Measurements from ENCODE around the gene LGR6.

LGR6 gene

DNA sequence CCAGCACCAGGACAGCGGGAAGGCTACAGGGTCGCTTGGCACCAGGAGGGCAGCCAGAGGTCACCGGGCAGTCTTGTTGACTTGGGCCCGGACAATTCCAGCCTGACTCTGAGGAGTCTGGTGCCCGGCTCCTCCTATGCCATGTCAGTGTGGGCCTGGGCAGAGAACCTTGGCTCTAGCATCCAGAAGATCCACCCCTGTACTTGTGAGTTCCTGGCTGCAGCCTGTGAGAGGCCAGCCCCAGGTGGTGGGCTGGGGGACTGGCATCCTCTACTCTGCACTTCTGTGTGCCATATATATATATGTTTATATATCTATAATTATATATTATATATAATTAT lies 21.6 kb upstream of the LGR6 start:
- no peak overlapping the region for H3K4me3 ChIP-seq (ENCODE audit: low read length)
- no peaks in the 10 kb centered on the region for H3K79me2 ChIP-seq (ENCODE audit: low read length)
- H3K27ac ChIP-seq (ENCODE audit: low read length) = no peak overlapping the region
- no peak for DNase-seq
- H3K27me3 ChIP-seq (replicated peaks; ENCODE audit: insufficient read depth, low read length) = no peaks in the 10 kb centered on the region
- no peaks in the 10 kb centered on the region for H3K9me2 ChIP-seq (replicated peaks; ENCODE audit: insufficient read depth, low read length)
- H4K20me1 ChIP-seq (ENCODE audit: insufficient read depth, low read length) = no peaks in the 10 kb centered on the region
- H3K4me1 ChIP-seq (ENCODE audit: low read length) = no peaks in the 10 kb centered on the region
- TF ChIP-seq EZH2 (optimal IDR thresholded peaks at IDR 0.05; ENCODE audit: low read depth, low read length) (no peak), EZH2phosphoT487 (IDR thresholded peaks at IDR 0.05; ENCODE audit: low read length) (no peak)
- TF ChIP-seq, protein P1, sequence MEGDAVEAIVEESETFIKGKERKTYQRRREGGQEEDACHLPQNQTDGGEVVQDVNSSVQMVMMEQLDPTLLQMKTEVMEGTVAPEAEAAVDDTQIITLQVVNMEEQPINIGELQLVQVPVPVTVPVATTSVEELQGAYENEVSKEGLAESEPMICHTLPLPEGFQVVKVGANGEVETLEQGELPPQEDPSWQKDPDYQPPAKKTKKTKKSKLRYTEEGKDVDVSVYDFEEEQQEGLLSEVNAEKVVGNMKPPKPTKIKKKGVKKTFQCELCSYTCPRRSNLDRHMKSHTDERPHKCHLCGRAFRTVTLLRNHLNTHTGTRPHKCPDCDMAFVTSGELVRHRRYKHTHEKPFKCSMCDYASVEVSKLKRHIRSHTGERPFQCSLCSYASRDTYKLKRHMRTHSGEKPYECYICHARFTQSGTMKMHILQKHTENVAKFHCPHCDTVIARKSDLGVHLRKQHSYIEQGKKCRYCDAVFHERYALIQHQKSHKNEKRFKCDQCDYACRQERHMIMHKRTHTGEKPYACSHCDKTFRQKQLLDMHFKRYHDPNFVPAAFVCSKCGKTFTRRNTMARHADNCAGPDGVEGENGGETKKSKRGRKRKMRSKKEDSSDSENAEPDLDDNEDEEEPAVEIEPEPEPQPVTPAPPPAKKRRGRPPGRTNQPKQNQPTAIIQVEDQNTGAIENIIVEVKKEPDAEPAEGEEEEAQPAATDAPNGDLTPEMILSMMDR (IDR thresholded peaks at IDR 0.05; ENCODE audit: low read length) = no peak
- H3K9me3 ChIP-seq (replicated peaks; ENCODE audit: insufficient read depth, low read length) = no peaks in the 10 kb centered on the region
- no peaks in the 10 kb centered on the region for H3K36me3 ChIP-seq (replicated peaks; ENCODE audit: insufficient read depth, low read length)
- H3K4me2 ChIP-seq (ENCODE audit: low read depth, low read length) = no peak overlapping the region
- H3F3A ChIP-seq (ENCODE audit: insufficient read depth, low read length) = no peaks in the 10 kb centered on the region
- no peak overlapping the region for H3K9ac ChIP-seq (ENCODE audit: low read length)
- H2AFZ ChIP-seq (ENCODE audit: low read length) = no peak overlapping the region

DNA sequence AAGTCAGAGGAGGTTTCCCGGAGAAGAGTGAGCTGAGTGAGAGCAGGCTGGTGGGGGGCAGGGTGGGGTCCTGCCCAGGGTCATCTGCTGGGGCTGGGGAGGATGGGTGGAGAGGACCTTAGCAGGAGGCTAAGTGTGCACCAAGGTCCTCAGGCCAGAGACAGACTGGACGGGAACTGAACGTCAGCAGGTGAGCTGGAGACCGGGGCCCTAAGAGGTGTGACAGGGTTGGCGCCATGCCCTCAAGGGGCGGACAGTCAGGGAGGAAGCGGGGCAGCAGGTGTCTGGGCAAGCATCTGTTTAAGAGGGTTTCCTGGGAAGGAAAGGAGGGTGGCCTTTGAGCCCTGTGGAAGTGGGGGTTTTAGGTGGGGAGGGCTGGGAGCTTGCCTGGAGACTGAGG lies 19.6 kb upstream of the LGR6 start:
- no peaks in the 10 kb centered on the region for H3F3A ChIP-seq (ENCODE audit: insufficient read depth, low read length)
- TF ChIP-seq EZH2 (optimal IDR thresholded peaks at IDR 0.05; ENCODE audit: low read depth, low read length) = no peak
- TF ChIP-seq, protein P1 (IDR thresholded peaks at IDR 0.05; ENCODE audit: low read length) = no peak
- TF ChIP-seq EZH2phosphoT487 (IDR thresholded peaks at IDR 0.05; ENCODE audit: low read length) = no peak
- no peak overlapping the region for H3K9ac ChIP-seq (ENCODE audit: low read length)
- H3K9me2 ChIP-seq (replicated peaks; ENCODE audit: insufficient read depth, low read length) = no peaks in the 10 kb centered on the region
- no peaks in the 10 kb centered on the region for H3K36me3 ChIP-seq (replicated peaks; ENCODE audit: insufficient read depth, low read length)
- H3K27me3 ChIP-seq (replicated peaks; ENCODE audit: insufficient read depth, low read length) = no peaks in the 10 kb centered on the region
- no peak for DNase-seq
- no peaks in the 10 kb centered on the region for H4K20me1 ChIP-seq (ENCODE audit: insufficient read depth, low read length)
- no peak overlapping the region for H2AFZ ChIP-seq (ENCODE audit: low read length)
- no peak overlapping the region for H3K4me3 ChIP-seq (ENCODE audit: low read length)
- H3K4me1 ChIP-seq (ENCODE audit: low read length) = no peaks in the 10 kb centered on the region
- H3K9me3 ChIP-seq (replicated peaks; ENCODE audit: insufficient read depth, low read length) = no peaks in the 10 kb centered on the region
- H3K79me2 ChIP-seq (ENCODE audit: low read length) = no peaks in the 10 kb centered on the region
- H3K27ac ChIP-seq (ENCODE audit: low read length) = no peak overlapping the region
- H3K4me2 ChIP-seq (ENCODE audit: low read depth, low read length) = no peak overlapping the region

DNA sequence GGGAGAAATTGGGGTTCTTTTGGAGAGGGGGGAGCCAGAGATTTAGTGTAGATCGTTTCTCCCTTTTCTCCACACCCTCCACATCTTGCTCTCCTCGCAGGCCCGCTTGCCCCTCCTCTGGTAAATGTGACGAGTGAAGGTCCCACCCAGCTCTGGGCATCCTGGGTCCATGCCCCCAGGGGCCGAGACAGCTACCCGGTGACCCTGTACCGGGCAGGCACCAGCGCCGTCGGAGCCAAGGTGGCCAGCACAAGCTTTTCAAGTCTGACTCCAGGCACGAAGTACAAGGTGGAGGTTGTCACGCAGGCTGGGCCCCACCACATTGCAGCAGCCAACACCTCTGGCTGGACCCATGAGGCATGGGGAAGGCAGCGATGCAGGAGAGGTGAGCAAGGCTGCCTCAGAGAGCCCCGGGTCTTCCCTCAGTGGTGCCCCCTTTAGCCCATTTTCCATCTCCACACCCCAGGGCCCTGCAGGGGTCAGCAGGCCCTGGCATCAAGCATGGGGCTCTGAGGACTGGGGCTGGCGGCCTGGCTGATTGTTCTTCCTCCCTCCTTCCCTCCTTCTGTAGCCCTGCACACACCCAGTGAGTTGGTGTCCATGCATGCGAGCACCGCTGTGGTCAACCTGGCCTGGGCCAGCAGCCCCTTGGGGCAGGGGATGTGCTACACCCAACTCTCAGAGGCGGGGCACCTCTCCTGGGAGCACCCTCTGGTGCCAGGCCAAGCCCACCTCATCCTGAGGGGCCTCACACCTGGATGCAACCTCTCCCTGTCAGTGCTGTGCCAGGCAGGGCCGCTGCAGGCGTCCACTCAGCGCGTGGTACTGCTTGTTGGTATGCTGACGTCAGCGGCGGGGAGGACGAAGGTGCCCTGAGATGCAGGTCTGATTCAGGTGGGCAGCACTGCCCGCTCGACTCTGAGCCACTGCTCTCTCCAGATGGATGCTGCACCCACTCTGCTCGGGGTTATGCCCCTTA lies 16.4 kb upstream of the LGR6 start:
- no peaks in the 10 kb centered on the region for H4K20me1 ChIP-seq (ENCODE audit: insufficient read depth, low read length)
- H3K79me2 ChIP-seq (ENCODE audit: low read length) = no peaks in the 10 kb centered on the region
- no peak overlapping the region for H3K4me2 ChIP-seq (ENCODE audit: low read depth, low read length)
- no peak overlapping the region for H3K4me3 ChIP-seq (ENCODE audit: low read length)
- H2AFZ ChIP-seq (ENCODE audit: low read length) = no peak overlapping the region
- DNase-seq = no peak
- no peaks in the 10 kb centered on the region for H3K9me3 ChIP-seq (replicated peaks; ENCODE audit: insufficient read depth, low read length)
- H3K36me3 ChIP-seq (replicated peaks; ENCODE audit: insufficient read depth, low read length) = no peaks in the 10 kb centered on the region
- H3K9ac ChIP-seq (ENCODE audit: low read length) = no peak overlapping the region
- no peaks in the 10 kb centered on the region for H3K9me2 ChIP-seq (replicated peaks; ENCODE audit: insufficient read depth, low read length)
- no peak overlapping the region for H3K27ac ChIP-seq (ENCODE audit: low read length)
- no peaks in the 10 kb centered on the region for H3K27me3 ChIP-seq (replicated peaks; ENCODE audit: insufficient read depth, low read length)
- TF ChIP-seq EZH2 (optimal IDR thresholded peaks at IDR 0.05; ENCODE audit: low read depth, low read length) (no peak), EZH2phosphoT487 (IDR thresholded peaks at IDR 0.05; ENCODE audit: low read length) (no peak)
- TF ChIP-seq, protein P1 (IDR thresholded peaks at IDR 0.05; ENCODE audit: low read length) = no peak
- no peaks in the 10 kb centered on the region for H3F3A ChIP-seq (ENCODE audit: insufficient read depth, low read length)
- H3K4me1 ChIP-seq (ENCODE audit: low read length) = no peaks in the 10 kb centered on the region

Data from MM.1S (cell line).